PFSK-1 (cell line): ENCODE results near the gene VPS13D.

Source experiments
- POLR2AphosphoS5 ChIP-seq: IDR thresholded peaks from 2 replicates; pipeline ENCODE4 v1.6.1; 2012; ENCODE audit warnings: low read depth, mild to moderate bottlenecking, control low read depth, low read length, moderate library complexity
- SIN3A ChIP-seq: IDR thresholded peaks from 2 replicates; pipeline ENCODE4 v1.6.1; 2012; ENCODE audit warnings: mild to moderate bottlenecking, low read length, moderate library complexity, borderline replicate concordance; ENCODE audit not compliant: insufficient read depth
- TAF1 ChIP-seq: IDR thresholded peaks from 2 replicates; pipeline ENCODE4 v1.6.1; 2012; ENCODE audit warnings: low read length, control low read depth, borderline replicate concordance; ENCODE audit not compliant: insufficient read depth

DNA sequence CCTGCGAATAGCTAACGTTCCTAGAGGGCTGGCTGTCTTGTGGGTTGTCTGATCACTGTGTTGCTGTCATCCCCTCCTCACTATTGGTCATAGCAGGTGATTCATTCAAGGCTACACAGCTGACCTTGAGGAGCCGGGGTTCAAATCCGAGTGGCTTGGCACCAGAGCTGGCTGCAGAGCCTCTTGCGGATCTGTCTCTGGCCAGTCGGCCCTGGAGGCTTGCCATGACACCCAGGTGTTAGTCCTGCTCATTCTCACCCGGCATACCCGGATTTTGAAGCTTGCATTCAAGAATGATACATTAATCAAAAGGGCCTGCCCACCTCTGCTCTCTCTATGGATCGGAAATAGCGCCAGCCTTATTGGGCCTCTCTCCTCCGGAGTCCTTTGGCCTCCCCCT is 277.8 kb downstream of the VPS13D start:
- TF ChIP-seq POLR2AphosphoS5: no peak
- no peak for TF ChIP-seq TAF1
- no peak for TF ChIP-seq SIN3A
